Cardiac muscle cell (in vitro differentiated cells and primary cell): Measurements from ENCODE around the gene SMIM22. TPM values are rescaled to one million over a fixed set of nuclear protein-coding genes. Genes with fewer than 3 reads are reported as not detected.

Experiments used
- DNase-seq, 2 donors: peaks; one replicate each; pipeline versions ENCODE4 v3.0.0 to v3.0.0-alpha.2; 2010 to 2017; ENCODE audit warnings: low read depth in 1 of 2, low spot score in 1 of 2
- H3K27ac ChIP-seq: fragments of 200-600 bp; sonication (generic); 2 replicates; pipeline ENCODE4 v1.5.1; 2016
- H3K27me3 ChIP-seq: fragments of 200-600 bp; sonication (generic); 2 replicates; pipeline ENCODE4 v1.6.0; 2016; ENCODE audit warnings: control low read depth
- H3K36me3 ChIP-seq: fragments of 200-600 bp; sonication (generic); 2 replicates; pipeline ENCODE4 v1.5.1; 2016; ENCODE audit warnings: control low read depth
- H3K4me1 ChIP-seq: fragments of 200-600 bp; sonication (generic); 2 replicates; pipeline ENCODE4 v1.8.1; 2017; ENCODE audit warnings: low read depth, mild to moderate bottlenecking, mixed run types
- H3K4me3 ChIP-seq: fragments of 200-600 bp; sonication (generic); 2 replicates; pipeline ENCODE4 v1.5.1; 2016; ENCODE audit warnings: mild to moderate bottlenecking
- H3K9me3 ChIP-seq: fragments of 200-600 bp; sonication (generic); 2 replicates; pipeline ENCODE4 v1.5.1; 2017; ENCODE audit warnings: low read depth, mild to moderate bottlenecking, control low read depth
- CTCF ChIP-seq: IDR thresholded peaks from 2 replicates; pipeline ENCODE4 v1.5.1; 2012; ENCODE audit warnings: low read depth, mild to moderate bottlenecking, low read length
- polyA plus RNA-seq: library from polyadenylated mRNA; unstranded; fragments of >200 nt; fragmentation: Nextera tagmentation; extraction: Ambion mirVana; gene quantifications from 2 replicates; pipeline ENCODE4 v1.2.1, GENCODE V29; 2016
- total RNA-seq: library from RNA; depleted of rRNA; stranded (reverse); fragments of >200 nt; gene quantifications from 2 replicates; pipeline ENCODE4 v1.2.3, GENCODE V29; 2016

The SMIM22 gene
- total and polyA plus RNA-seq, 2 experiments from 2014 or later: 5.3 TPM; not detected in 1

- no peaks in the 10 kb centered on the region for H3K9me3 ChIP-seq
- TF ChIP-seq CTCF: no peak
Measured at GRCh38 chr16:4772351-4772750, 22.8 kb upstream of the SMIM22 start.

GRCh38 chr16:4775005-4775404 is 20.2 kb upstream of the SMIM22 start:
- Histone ChIP-seq H3K4me3 (no peak overlapping the region), H3K4me1 (no peaks in the 10 kb centered on the region), H3K27me3 (no peaks in the 10 kb centered on the region), H3K36me3 (no peaks in the 10 kb centered on the region), H3K27ac (no peak overlapping the region), H3K9me3 (no peaks in the 10 kb centered on the region)
- DNase-seq: no peak
- no peak for TF ChIP-seq CTCF

More at GRCh38 chr16:4772351-4772750, 22.8 kb upstream of the SMIM22 start:
- Histone ChIP-seq H3K27me3 (no peaks in the 10 kb centered on the region), H3K36me3 (no peaks in the 10 kb centered on the region), H3K4me3 (no peak overlapping the region), H3K27ac (no peak overlapping the region), H3K4me1 (peaks cover 4% of the 10 kb centered on the region)
- DNase-seq: no peak

GRCh38 chr16:4776141-4776705 is 18.9 kb upstream of the SMIM22 start:
- no peaks in the 10 kb centered on the region for H3K4me1 ChIP-seq
- H3K27me3 ChIP-seq: no peaks in the 10 kb centered on the region
- no peak overlapping the region for H3K4me3 ChIP-seq
- no peaks in the 10 kb centered on the region for H3K9me3 ChIP-seq
- TF ChIP-seq CTCF: no peak
- DNase-seq: no peak
- H3K36me3 ChIP-seq: no peaks in the 10 kb centered on the region
- H3K27ac ChIP-seq: no peak overlapping the region

- Histone ChIP-seq H3K9me3 (no peaks in the 10 kb centered on the region), H3K36me3 (no peaks in the 10 kb centered on the region), H3K4me3 (no peak overlapping the region), H3K27ac (no peak overlapping the region), H3K4me1 (no peaks in the 10 kb centered on the region), H3K27me3 (no peaks in the 10 kb centered on the region)
- DNase-seq: no peak
- no peak for TF ChIP-seq CTCF
Measured at GRCh38 chr16:4777339-4778049, 17.7 kb upstream of the SMIM22 start.

GRCh38 chr16:4778050-4778392 is 17.1 kb upstream of the SMIM22 start:
- TF ChIP-seq CTCF: no peak
- H3K4me3 ChIP-seq: no peak overlapping the region
- no peak overlapping the region for H3K27ac ChIP-seq
- no peaks in the 10 kb centered on the region for H3K27me3 ChIP-seq
- no peaks in the 10 kb centered on the region for H3K36me3 ChIP-seq
- DNase-seq: no peak
- H3K4me1 ChIP-seq: no peaks in the 10 kb centered on the region
- no peaks in the 10 kb centered on the region for H3K9me3 ChIP-seq
